Neural crest cell (in vitro differentiated cells): ENCODE results near the gene OR2F1. TPM values are rescaled to one million over a fixed set of nuclear protein-coding genes. Genes with fewer than 3 reads are reported as not detected.

Experiments
- DNase-seq: peaks from one replicate; pipeline ENCODE4 v3.0.0; 2021; ENCODE audit warnings: low read depth, mixed read lengths, low spot score
- H3K27ac Mint-ChIP-seq: one replicate; pipeline ENCODE4 v1.8.0; 2021; ENCODE audit warnings: mild to moderate bottlenecking, mixed read lengths; ENCODE audit not compliant: unreplicated experiment
- H3K27me3 Mint-ChIP-seq: 2 replicates; pipeline ENCODE4 v1.8.0; 2021; ENCODE audit warnings: low read depth, mild to moderate bottlenecking, mixed read lengths
- H3K36me3 Mint-ChIP-seq: 2 replicates; pipeline ENCODE4 v1.8.0; 2021; ENCODE audit warnings: low read depth, mild to moderate bottlenecking, mixed read lengths
- H3K4me1 Mint-ChIP-seq: 2 replicates; pipeline ENCODE4 v1.8.0; 2021; ENCODE audit warnings: mixed read lengths
- H3K4me3 Mint-ChIP-seq: one replicate; pipeline ENCODE4 v1.8.0; 2021; ENCODE audit warnings: mild to moderate bottlenecking, mixed read lengths
- H3K9me3 Mint-ChIP-seq: 2 replicates; pipeline ENCODE4 v1.8.0; 2021; ENCODE audit warnings: mixed read lengths
- CTCF ChIP-seq: fragments of 200-600 bp; sonication (generic); conservative IDR thresholded peaks from 2 replicates; pipeline ENCODE4 v1.5.0; 2021; ENCODE audit warnings: antibody characterized with exemption, mild to moderate bottlenecking
- total RNA-seq: library from RNA; stranded (reverse); gene quantifications from 2 replicates; pipeline ENCODE4 v1.2.1, GENCODE V29; 2021

OR2F1 gene
- total RNA-seq, 1 donor from 2014 or later, result not detected

- no peak for TF ChIP-seq CTCF
- Mint-ChIP-seq H3K36me3 (no peaks in the 10 kb centered on the region), H3K9me3 (peaks cover 2% of the 10 kb centered on the region), H3K27ac (no peak overlapping the region), H3K27me3 (no peaks in the 10 kb centered on the region), H3K4me3 (no peak overlapping the region), H3K4me1 (no peaks in the 10 kb centered on the region)
- no peak for DNase-seq
Measured at GRCh38 chr7:143983960-143984359, 29.3 kb downstream of the OR2F1 start.

GRCh38 chr7:143987513-143987912 is 32.9 kb downstream of the OR2F1 start:
- Mint-ChIP-seq H3K4me1 (no peaks in the 10 kb centered on the region), H3K4me3 (no peak overlapping the region), H3K27ac (no peak overlapping the region), H3K36me3 (no peaks in the 10 kb centered on the region), H3K27me3 (peaks cover 4% of the 10 kb centered on the region), H3K9me3 (peaks cover 7% of the 10 kb centered on the region)
- TF ChIP-seq CTCF, result no peak
- no peak for DNase-seq

- TF ChIP-seq CTCF, result no peak
- peaks cover 7% of the 10 kb centered on the region for H3K9me3 Mint-ChIP-seq
- peaks cover 4% of the 10 kb centered on the region for H3K27me3 Mint-ChIP-seq
- H3K36me3 Mint-ChIP-seq, result no peaks in the 10 kb centered on the region
- DNase-seq, result no peak
- no peak overlapping the region for H3K4me3 Mint-ChIP-seq
- no peak overlapping the region for H3K27ac Mint-ChIP-seq
- H3K4me1 Mint-ChIP-seq, result no peaks in the 10 kb centered on the region
Measured at GRCh38 chr7:143988976-143989745, 34.5 kb downstream of the OR2F1 start.

- H3K36me3 Mint-ChIP-seq, result no peaks in the 10 kb centered on the region
- H3K9me3 Mint-ChIP-seq, result peaks cover 7% of the 10 kb centered on the region
- H3K4me3 Mint-ChIP-seq, result no peak overlapping the region
- DNase-seq, result no peak
- H3K27me3 Mint-ChIP-seq, result peaks cover 4% of the 10 kb centered on the region
- H3K4me1 Mint-ChIP-seq, result no peaks in the 10 kb centered on the region
- H3K27ac Mint-ChIP-seq, result no peak overlapping the region
- TF ChIP-seq CTCF, result no peak
Measured at GRCh38 chr7:143992670-143993069, 38.0 kb downstream of the OR2F1 start.

GRCh38 chr7:143993924-143994323 is 39.3 kb downstream of the OR2F1 start:
- TF ChIP-seq CTCF, result no peak
- no peak overlapping the region for H3K4me3 Mint-ChIP-seq
- no peaks in the 10 kb centered on the region for H3K36me3 Mint-ChIP-seq
- H3K27me3 Mint-ChIP-seq, result peaks cover 4% of the 10 kb centered on the region
- H3K9me3 Mint-ChIP-seq, result peaks cover 7% of the 10 kb centered on the region
- no peak overlapping the region for H3K27ac Mint-ChIP-seq
- no peak for DNase-seq
- H3K4me1 Mint-ChIP-seq, result no peaks in the 10 kb centered on the region
